Smooth muscle cell (in vitro differentiated cells): ENCODE data around the gene PIGR. TPM values are rescaled to one million over a fixed set of nuclear protein-coding genes. Genes with fewer than 3 reads are reported as not detected.

Experiments used
- DNase-seq: peaks from one replicate; lab custom pipeline; 2025; ENCODE audit not compliant: unreplicated experiment; lab: John Stamatoyannopoulos, UW
- H2AFZ ChIP-seq: fragments of 200-600 bp; sonication (generic); 2 replicates; pipeline ENCODE4 v1.6.0; 2016; ENCODE audit warnings: antibody characterized with exemption, low read depth, mild to moderate bottlenecking
- H3F3A ChIP-seq: fragments of 200-600 bp; sonication (generic); 2 replicates; pipeline ENCODE4 v1.6.0; 2017; ENCODE audit warnings: antibody characterized with exemption, low read depth
- H3K27ac ChIP-seq: fragments of 200-600 bp; sonication (generic); 2 replicates; pipeline ENCODE4 v1.5.1; 2016; ENCODE audit warnings: low read depth, mild to moderate bottlenecking
- H3K27me3 ChIP-seq: fragments of 200-600 bp; sonication (generic); 2 replicates; pipeline ENCODE4 v1.6.1; 2016; ENCODE audit warnings: low read depth, mild to moderate bottlenecking
- H3K36me3 ChIP-seq: fragments of 200-600 bp; sonication (generic); 2 replicates; pipeline ENCODE4 v1.5.1; 2016; ENCODE audit warnings: low read depth
- H3K4me1 ChIP-seq: fragments of 200-600 bp; sonication (generic); 2 replicates; pipeline ENCODE4 v1.5.1; 2016; ENCODE audit warnings: low read depth
- H3K4me2 ChIP-seq: fragments of 200-600 bp; sonication (generic); 2 replicates; pipeline ENCODE4 v1.6.0; 2016; ENCODE audit warnings: mild to moderate bottlenecking
- H3K4me3 ChIP-seq: fragments of 200-600 bp; sonication (generic); 2 replicates; pipeline ENCODE4 v1.5.1; 2016; ENCODE audit warnings: mild to moderate bottlenecking
- H3K79me2 ChIP-seq: fragments of 200-600 bp; sonication (generic); 2 replicates; pipeline ENCODE4 v1.6.0; 2016; ENCODE audit warnings: low read depth, mild to moderate bottlenecking
- H3K9ac ChIP-seq: fragments of 200-600 bp; sonication (generic); 2 replicates; pipeline ENCODE4 v1.6.0; 2016; ENCODE audit warnings: low read depth
- H3K9me3 ChIP-seq: fragments of 200-600 bp; sonication (generic); replicated peaks from 2 replicates; pipeline ENCODE4 v1.5.1; 2016; ENCODE audit warnings: low read depth
- H4K20me1 ChIP-seq: fragments of 200-600 bp; sonication (generic); 2 replicates; pipeline ENCODE4 v1.6.0; 2016; ENCODE audit warnings: low read depth
- CTCF ChIP-seq: fragments of 200-600 bp; sonication (generic); IDR thresholded peaks from 2 replicates; pipeline ENCODE4 v1.5.1; 2017; ENCODE audit warnings: borderline replicate concordance, mild to moderate bottlenecking, antibody characterized with exemption; ENCODE audit not compliant: insufficient read depth, poor library complexity, severe bottlenecking
- WGBS: methylation state at CpG from one replicate; pipeline ENCODE4 v1.1.7; 2016; ENCODE audit warnings: low lambda C conversion rate; 5-methylcytosine and 5-hydroxymethylcytosine counted together
- polyA plus RNA-seq: library from polyadenylated mRNA; unstranded; fragments of >200 nt; fragmentation: Nextera tagmentation; extraction: Ambion mirVana; gene quantifications from 2 replicates; pipeline ENCODE4 v1.2.1, GENCODE V29; 2016
- total RNA-seq: library from RNA; depleted of rRNA; stranded (reverse); fragments of >200 nt; gene quantifications from 2 replicates; pipeline ENCODE4 v1.2.3, GENCODE V29; 2014

The PIGR gene
- total and polyA plus RNA-seq, 2 experiments from 2014 or later = not detected

- no peaks in the 10 kb centered on the region for H3F3A ChIP-seq
- H4K20me1 ChIP-seq = no peaks in the 10 kb centered on the region
- H3K9me3 ChIP-seq = no peaks in the 10 kb centered on the region
- H3K9ac ChIP-seq = no peak overlapping the region
- H2AFZ ChIP-seq = no peak overlapping the region
- no peaks in the 10 kb centered on the region for H3K36me3 ChIP-seq
- no peak overlapping the region for H3K4me3 ChIP-seq
- no peak for DNase-seq
- WGBS = 86% methylated on average over 10 of the region's 10 CpGs
- H3K27ac ChIP-seq = peak overlapping the region; percentile 86
- H3K27me3 ChIP-seq = peaks cover 13% of the 10 kb centered on the region
- H3K4me1 ChIP-seq = no peaks in the 10 kb centered on the region
- no peaks in the 10 kb centered on the region for H3K79me2 ChIP-seq
- no peak for TF ChIP-seq CTCF
- no peak overlapping the region for H3K4me2 ChIP-seq
These were observed 41.7 kb downstream of the PIGR start for GRCh38 chr1:206904423-206905142.

- H3K9ac ChIP-seq = no peak overlapping the region
- no peak for DNase-seq
These were observed 42.6 kb downstream of the PIGR start for GRCh38 chr1:206903687-206904086.

GRCh38 chr1:206902702-206903101 lies 43.6 kb downstream of the PIGR start:
- H3K9me3 ChIP-seq = no peaks in the 10 kb centered on the region
- 100% methylated on average over 1 of the region's 1 CpG for WGBS

More at GRCh38 chr1:206903687-206904086, 42.6 kb downstream of the PIGR start:
- H4K20me1 ChIP-seq = no peaks in the 10 kb centered on the region
- H3K27ac ChIP-seq = no peak overlapping the region
- no peaks in the 10 kb centered on the region for H3K4me1 ChIP-seq
- no peaks in the 10 kb centered on the region for H3K36me3 ChIP-seq
- no peaks in the 10 kb centered on the region for H3K9me3 ChIP-seq
- H3K4me2 ChIP-seq = no peak overlapping the region
- no peak for TF ChIP-seq CTCF
- H3F3A ChIP-seq = no peaks in the 10 kb centered on the region
- no peaks in the 10 kb centered on the region for H3K79me2 ChIP-seq
- H3K27me3 ChIP-seq = peaks cover 4% of the 10 kb centered on the region
- H3K4me3 ChIP-seq = no peak overlapping the region
- WGBS = 84% methylated on average over 2 of the region's 2 CpGs
- no peak overlapping the region for H2AFZ ChIP-seq

More at GRCh38 chr1:206902702-206903101, 43.6 kb downstream of the PIGR start:
- Histone ChIP-seq H3F3A (no peaks in the 10 kb centered on the region), H3K4me3 (no peak overlapping the region), H3K79me2 (no peaks in the 10 kb centered on the region), H3K4me2 (no peak overlapping the region), H3K9ac (no peak overlapping the region), H3K36me3 (no peaks in the 10 kb centered on the region), H3K27ac (no peak overlapping the region), H3K4me1 (peaks cover 6% of the 10 kb centered on the region), H2AFZ (no peak overlapping the region), H4K20me1 (no peaks in the 10 kb centered on the region), H3K27me3 (no peaks in the 10 kb centered on the region)
- TF ChIP-seq CTCF = no peak
- no peak for DNase-seq
